GM18517 (cell line): Measurements from ENCODE around the gene NEURL3.
A peak's percentile ranks its signal among the peaks of the same experiment; 100 is the strongest.
"Not testable (repeated sequence)": the region's sequence is repeated elsewhere in the genome, so short reads cannot be mapped to it uniquely, and the experiment has no call there.

ENCODE experiments used
- ATAC-seq: cut with Tn5 transposase; IDR thresholded peaks from one replicate; pipeline ENCODE4 v1.9.1; 2021; ENCODE audit warnings: mild to moderate bottlenecking, moderate library complexity; ENCODE audit not compliant: unreplicated experiment

NEURL3 gene

DNA sequence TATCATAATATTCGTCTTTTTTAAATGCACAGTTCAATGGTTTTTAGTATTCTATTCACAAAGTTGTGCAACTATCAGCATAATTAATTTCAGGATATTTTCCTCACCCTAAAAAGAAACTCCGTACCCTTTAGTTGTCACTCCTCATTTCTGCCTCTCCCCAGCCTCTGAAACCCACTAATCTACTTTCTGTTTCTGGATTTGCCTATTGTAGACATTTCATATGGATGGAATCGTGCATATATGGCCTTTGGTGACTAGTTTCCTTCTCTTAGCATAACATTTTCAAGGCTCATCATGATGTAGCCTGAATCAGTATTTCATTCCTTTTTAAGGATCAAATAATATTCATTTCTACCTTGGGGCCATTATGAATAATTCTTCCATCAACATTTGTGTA is 18.5 kb downstream of the NEURL3 start:
- ATAC-seq = no peak

DNA sequence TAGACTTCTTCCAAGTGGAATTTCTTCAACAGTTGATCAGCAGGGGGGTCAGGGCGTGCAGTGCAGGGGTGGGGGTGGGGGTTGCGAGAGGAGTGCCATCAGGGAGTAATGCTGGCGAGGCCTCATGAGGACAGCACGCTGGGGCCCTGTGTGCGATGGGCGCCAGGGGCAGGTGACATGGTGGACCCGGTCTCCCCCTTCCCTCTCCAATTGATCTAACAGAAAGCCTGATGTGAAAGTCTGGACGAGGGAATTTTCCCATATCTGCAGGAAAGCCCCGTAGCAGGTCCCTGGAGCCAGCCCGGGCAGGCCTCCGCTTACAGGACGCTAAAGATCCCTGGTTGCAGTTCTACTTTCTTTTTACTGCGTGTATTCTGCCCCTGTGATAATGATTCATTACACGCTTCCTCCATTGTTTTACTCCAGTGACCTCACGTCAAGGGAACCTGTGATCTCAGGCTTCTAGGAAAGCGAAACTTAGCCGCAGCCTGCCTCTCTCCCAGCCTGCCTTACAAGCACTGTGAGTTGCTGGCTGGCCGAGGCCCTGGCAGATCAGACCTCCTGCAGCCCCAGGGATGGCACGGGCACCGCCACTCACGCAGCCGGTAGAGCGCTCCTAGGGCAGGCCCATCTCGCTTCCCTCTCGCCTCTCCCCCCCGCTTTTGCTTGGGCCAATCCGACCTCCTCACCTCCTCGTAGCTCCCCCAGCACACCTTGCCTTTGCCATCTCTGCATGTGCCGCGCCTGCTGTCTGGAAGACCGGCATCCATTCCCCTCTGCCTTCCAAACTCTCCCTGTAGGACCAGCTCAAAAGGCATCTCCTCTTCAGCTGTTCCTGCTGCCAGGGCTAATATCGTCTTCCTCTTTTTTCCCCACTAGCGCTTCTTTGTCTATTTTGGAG is 19.2 kb downstream of the NEURL3 start:
- peak; percentile 90 for ATAC-seq

DNA sequence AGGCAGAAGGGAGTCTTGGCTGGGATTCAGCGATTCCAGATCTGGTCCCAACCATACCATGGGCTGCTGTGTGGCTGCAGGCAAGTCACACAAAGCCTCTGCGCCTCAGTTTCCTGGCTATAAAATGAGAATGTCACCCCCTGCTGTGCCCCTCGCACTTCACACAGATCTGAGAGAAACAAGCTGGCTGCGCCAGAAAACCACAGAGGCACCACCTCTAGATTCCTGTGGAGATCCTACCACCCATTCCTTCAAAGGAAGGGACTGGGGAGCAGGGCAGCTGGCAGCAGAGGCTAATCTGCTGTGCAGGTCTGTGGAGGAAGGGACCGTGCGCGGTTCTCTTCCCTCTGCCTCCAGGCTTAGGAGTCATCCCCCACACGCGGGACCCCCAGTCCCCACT is 19.8 kb downstream of the NEURL3 start:
- no peak for ATAC-seq

DNA sequence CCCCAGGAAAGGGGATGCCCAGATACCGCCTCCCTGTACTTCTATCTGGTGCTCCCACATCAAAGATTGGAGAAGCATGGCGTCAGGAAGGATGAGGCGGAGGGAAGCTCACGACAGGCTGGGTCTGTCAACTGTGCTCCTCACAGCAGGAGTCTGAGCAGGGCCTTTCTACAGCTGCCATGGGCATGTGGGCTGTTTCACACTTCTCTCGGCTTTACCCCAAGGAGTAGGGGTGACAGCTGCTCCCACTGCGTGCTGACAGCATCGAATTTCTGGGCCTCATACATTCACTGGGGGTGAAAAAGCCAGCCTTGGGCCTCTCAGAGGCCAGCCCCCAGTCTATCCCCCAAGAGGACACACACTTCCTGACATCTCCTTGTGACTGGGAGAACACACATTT is 21.1 kb downstream of the NEURL3 start:
- ATAC-seq = no peak

DNA sequence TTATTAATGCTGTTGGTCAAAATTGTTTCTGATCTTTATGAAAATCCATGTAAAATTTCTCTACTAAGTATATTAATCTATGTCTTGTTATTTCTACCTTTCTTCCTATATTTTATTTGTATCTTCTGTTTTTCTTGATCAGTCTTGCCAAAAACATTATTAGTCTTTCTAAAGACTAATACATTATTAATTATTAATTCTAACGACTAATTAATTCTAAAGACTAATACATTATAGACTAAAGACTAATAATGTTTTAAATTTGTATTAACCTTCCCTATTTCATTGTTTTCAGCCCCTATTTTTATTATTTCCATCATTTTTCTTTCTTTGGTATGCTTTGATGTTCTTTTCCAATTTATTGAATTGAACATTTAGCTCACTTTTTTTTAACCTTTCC is 27.7 kb downstream of the NEURL3 start:
- ATAC-seq = no peak

DNA sequence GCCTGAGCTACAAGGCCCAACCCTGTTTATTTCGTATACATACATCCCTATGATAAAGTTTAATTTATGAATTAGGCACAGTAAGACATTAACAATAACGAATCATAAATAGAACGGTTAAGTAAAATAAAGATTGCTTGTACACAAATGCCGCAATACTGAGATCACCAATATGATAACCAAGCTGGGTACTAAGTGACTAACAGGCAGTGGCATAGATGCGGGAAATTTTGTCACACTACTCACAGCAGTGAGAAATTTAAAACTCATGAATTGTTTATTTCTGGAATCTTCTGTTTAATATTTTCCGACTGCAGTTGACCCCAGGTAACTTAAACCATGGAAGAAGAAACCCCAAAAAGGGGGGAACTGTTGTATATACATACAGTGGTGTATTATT is 33.4 kb downstream of the NEURL3 start:
- no peak for ATAC-seq

DNA sequence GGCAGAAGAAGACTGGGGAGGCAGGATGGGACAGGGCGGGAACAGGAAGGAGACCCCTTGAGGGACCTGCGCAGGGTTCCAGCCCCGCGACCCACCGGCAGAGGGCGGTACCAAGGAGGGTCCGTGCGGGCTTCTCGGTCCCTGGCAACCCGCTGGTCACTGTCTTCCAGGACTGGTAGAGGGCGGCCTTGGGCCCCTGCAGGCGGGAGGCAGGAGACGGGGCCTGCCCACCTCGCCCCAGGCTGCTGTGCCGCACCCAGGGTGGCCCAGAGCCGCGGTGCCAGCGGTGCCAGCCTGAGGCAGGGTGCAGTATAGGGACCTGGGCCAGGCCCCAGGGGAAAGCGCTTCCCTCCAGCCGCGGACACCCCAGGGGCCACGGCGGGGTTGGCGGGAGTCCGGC is 34.5 kb downstream of the NEURL3 start:
- no peak for ATAC-seq

DNA sequence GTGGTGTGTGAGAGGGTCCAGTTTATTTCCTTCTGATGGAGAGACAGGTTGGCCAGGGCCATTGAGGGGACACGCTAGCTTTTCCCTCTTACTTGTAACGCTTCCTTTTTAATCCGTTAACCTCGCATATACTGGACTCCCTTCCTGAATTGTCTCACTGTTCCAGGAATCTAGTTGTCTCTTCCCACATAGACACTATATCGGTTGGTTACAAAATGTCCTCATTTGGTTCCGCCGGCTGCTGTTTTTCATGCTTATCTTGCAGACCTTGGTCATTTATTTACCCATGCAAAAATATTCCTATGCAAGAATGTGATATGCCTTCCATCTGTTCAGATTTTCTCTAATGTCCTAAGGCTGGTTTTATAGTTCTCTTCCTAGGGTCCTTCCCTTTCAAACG is 35.0 kb downstream of the NEURL3 start:
- ATAC-seq = no peak

DNA sequence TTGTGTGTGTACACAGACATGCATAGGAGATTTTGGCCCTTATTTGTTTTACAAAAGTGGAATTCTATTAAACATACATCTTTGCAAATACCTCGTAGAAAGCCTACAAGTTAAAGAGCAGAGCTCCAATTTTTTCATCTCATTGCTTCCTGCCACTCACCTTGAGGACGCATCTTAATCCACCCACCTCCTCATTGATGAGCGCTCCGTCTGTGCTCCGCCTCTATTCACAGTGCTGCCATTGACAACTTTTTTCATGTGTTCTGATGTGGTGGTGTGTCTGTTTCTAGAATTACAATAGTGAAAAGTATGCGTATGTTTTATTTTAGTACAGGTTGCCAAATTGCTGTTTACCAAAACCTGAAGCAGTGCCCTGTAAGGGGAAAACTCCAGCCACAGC is 36.3 kb downstream of the NEURL3 start:
- no peak for ATAC-seq

DNA sequence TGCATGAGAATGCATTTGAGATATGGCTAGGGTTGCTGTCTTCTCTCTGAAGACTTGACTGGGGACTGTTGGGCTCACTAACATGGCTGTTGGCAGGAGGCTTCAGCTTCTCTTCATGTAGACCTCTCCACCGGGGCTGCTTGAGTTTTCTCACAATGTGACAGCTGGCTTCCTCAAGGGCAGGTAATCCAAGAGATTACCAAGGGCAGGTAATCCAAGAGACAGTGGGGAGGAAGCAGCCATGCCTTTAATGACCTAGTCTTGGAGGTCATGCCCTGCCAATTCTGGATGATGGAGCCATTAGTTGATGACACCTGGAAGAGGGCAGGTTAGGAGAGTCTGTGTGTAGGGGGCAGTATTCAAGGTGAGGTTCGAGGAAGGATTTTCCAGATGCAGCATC is 40.5 kb downstream of the NEURL3 start:
- ATAC-seq = no peak

DNA sequence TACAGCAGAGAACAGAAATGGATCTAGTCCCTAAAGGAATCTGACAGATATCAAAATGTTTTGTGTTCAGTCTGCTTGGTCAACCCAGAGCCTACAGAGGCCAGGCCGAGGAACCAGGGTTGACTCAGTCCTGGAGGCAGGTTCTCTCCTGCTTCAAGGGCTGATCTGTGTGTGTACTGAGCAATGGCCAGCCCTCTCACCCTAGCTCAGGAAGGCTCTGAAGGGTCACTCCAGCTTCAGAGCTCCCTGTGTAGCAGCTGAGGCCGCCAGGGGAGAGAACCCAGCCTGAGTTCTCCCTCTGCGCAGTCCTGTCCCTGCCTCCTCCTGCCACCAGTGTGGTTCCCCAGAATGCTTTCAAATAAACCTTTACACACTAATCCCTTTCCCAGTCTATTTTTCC is 41.1 kb downstream of the NEURL3 start:
- no peak for ATAC-seq

DNA sequence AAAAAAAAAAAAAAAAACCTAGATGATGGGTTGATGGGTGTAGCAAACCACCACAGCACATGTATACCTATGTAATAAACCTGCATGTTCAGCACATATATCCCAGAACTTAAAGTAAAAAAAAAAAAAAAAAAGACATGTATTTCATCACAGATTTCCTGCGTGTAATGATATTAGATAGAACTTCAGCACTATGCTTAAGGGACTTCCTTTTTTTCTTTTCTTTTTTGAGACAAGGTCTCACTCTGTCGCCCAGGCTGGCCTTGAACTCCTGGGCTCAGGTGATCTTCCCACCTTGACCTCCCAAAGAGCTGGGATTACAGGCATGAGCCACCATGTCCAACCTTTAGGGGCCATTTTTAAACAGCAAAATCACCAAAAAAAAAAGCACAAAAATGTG is 42.0 kb downstream of the NEURL3 start:
- no peak for ATAC-seq

DNA sequence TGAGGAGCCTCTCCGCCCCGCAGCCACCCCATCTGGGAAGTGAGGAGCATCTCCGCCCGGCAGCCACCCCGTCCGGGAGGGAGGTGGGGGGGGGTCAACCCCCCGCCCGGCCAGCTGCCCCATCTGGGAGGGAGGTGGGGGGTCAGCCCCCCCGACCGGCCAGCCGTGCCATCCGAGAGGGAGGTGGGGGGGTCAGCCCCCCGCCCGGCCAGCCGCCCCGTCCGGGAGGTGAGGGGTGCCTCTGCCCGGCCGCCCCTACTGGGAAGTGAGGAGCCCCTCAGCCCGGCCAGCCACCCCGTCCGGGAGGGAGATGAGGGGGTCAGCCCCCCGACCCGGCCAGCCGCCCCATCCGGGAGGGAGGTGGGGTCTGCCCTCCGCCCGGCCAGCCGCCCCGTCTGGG is 43.5 kb downstream of the NEURL3 start:
- not testable (repeated sequence) for ATAC-seq

DNA sequence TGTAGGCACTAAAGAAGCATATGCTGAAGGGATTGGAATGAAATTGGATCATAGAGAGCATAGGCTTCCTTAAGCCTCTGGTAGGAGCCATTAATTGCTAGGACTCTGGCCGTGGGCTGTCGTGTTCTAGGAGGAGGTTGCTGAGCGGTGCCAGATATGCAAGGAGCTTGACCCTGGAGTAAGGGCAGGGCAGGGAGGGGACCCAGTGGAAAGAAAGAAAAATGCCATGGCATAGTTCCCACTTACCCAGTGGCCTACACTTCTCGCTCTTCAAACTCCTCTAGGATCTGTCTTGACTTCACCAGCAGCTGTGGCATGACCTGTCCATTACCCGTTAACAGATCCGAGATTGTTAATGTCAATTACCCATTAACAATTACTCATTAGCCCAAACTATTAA is 53.1 kb downstream of the NEURL3 start:
- no peak for ATAC-seq

DNA sequence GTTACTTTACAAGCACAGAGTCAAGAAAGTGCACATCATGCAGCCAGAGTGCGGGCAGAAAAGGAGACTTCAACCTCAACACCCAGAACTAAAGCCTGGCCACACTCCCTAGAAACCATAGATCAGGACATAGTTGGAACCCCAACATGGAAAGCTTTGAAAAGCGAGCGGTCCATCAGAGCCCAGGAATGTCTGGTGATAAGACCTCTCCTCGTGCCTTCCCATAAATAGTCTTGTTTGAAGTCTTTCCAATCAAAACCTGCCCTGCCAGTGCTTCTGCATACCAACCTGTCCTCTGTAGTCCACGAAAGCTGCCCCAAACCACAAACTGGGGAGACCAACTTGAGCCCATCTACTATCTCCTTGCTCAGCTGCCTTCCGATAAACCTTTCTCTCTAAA is 55.5 kb downstream of the NEURL3 start:
- ATAC-seq = no peak

DNA sequence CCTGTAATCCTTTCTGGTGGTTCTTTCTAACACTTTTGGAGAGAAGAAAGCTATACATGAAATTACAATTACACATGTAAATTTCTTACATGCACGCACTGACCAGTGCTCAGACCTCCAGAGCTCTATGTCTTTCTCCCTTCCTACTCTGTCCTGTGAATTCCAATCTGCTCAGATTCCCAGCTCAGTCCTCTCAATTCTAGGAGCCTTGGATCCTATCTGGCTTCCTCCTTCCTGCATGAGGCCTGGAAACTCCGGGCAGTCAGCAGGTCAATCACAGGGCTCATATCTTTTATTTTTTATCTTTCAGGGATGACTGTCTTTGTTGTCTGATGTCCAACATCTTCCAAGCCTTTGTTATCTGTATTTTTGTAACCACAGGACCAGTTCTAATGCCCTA is 56.0 kb downstream of the NEURL3 start:
- no peak for ATAC-seq

DNA sequence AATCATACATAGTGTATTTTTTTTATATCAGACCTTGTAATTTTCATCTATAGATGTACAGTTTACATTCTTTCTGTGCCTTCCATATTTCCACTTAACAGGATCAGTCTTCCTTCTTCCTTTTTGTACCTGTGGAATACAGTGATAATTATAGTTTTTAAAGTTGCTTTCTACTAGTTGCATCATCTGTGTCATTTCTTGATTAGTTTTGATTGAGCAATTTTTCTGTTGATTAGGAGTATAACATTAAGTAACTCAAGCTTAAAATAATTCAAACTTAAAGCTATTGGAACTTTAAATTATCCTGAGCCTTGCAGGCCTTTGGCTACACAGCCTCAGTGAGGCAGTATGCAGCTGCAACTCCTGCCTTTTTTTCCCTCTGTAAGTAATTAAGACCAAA is 57.4 kb downstream of the NEURL3 start:
- ATAC-seq = no peak
